ENCODE data around the gene ZNHIT2. TPM values are rescaled to one million over a fixed set of nuclear protein-coding genes. Genes with fewer than 3 reads are reported as not detected.
"Not testable (repeated sequence)": the region's sequence is repeated elsewhere in the genome, so short reads cannot be mapped to it uniquely, and the experiment has no call there.

The ZNHIT2 gene
- total RNA-seq, 1 donor from 2014 or later = 14.0 TPM

GRCh38 chr11:65121447-65121864, 4.0 kb upstream of the ZNHIT2 start:
- DNase-seq (ENCODE audit: extremely low read depth, low read depth, low spot score) = no peak

GRCh38 chr11:65120831-65121230, 3.3 kb upstream of the ZNHIT2 start:
- DNase-seq (ENCODE audit: extremely low read depth, low read depth, low spot score) = no peak

- no peak for DNase-seq (ENCODE audit: extremely low read depth, low read depth, low spot score)
Measured at GRCh38 chr11:65119670-65119995, 2.1 kb upstream of the ZNHIT2 start.

- not testable (repeated sequence) for DNase-seq (ENCODE audit: extremely low read depth, low read depth, low spot score)
Measured at GRCh38 chr11:65118891-65119669, 1.6 kb upstream of the ZNHIT2 start.

GRCh38 chr11:65118097-65118837, 766 bp upstream of the ZNHIT2 start:
- DNase-seq (ENCODE audit: extremely low read depth, low read depth, low spot score) = no peak

GRCh38 chr11:65116370-65117205, 913 bp downstream of the ZNHIT2 start:
- DNase-seq (ENCODE audit: extremely low read depth, low read depth, low spot score) = no peak

- DNase-seq (ENCODE audit: extremely low read depth, low read depth, low spot score) = no peak
Measured at GRCh38 chr11:65115361-65116082, 2.0 kb downstream of the ZNHIT2 start.

GRCh38 chr11:65114538-65115171, 2.8 kb downstream of the ZNHIT2 start:
- no peak for DNase-seq (ENCODE audit: extremely low read depth, low read depth, low spot score)

- DNase-seq (ENCODE audit: extremely low read depth, low read depth, low spot score) = no peak
Measured at GRCh38 chr11:65113839-65114238, 3.7 kb downstream of the ZNHIT2 start.

- DNase-seq (ENCODE audit: extremely low read depth, low read depth, low spot score) = no peak
Measured at GRCh38 chr11:65113361-65113756, 4.1 kb downstream of the ZNHIT2 start.

- no peak for DNase-seq (ENCODE audit: extremely low read depth, low read depth, low spot score)
Measured at GRCh38 chr11:65112546-65113360, 4.7 kb downstream of the ZNHIT2 start.

- DNase-seq (ENCODE audit: extremely low read depth, low read depth, low spot score) = no peak
Measured at GRCh38 chr11:65111744-65112545, 5.6 kb downstream of the ZNHIT2 start, which contains the start of gene TM7SF2. Gene TM7SF2, plus strand, starts transcription at chr11:65111872. Its CDS starts 144 bp downstream, at chr11:65112016.

GRCh38 chr11:65111159-65111743, 6.2 kb downstream of the ZNHIT2 start:
- no peak for DNase-seq (ENCODE audit: extremely low read depth, low read depth, low spot score)

- DNase-seq (ENCODE audit: extremely low read depth, low read depth, low spot score) = no peak
Measured at GRCh38 chr11:65110354-65110861, 7.1 kb downstream of the ZNHIT2 start.

- no peak for DNase-seq (ENCODE audit: extremely low read depth, low read depth, low spot score)
Measured at GRCh38 chr11:65109231-65110198, 8.0 kb downstream of the ZNHIT2 start.

GRCh38 chr11:65108469-65109123, 8.9 kb downstream of the ZNHIT2 start:
- no peak for DNase-seq (ENCODE audit: extremely low read depth, low read depth, low spot score)

All from glomerular endothelial cell (primary cell).